Measurements from ENCODE around the gene FAP. TPM values are rescaled to one million over a fixed set of nuclear protein-coding genes. Genes with fewer than 3 reads are reported as not detected.

The FAP gene
- total RNA-seq, 1 donor from 2014 or later: 10.4 TPM

DNA sequence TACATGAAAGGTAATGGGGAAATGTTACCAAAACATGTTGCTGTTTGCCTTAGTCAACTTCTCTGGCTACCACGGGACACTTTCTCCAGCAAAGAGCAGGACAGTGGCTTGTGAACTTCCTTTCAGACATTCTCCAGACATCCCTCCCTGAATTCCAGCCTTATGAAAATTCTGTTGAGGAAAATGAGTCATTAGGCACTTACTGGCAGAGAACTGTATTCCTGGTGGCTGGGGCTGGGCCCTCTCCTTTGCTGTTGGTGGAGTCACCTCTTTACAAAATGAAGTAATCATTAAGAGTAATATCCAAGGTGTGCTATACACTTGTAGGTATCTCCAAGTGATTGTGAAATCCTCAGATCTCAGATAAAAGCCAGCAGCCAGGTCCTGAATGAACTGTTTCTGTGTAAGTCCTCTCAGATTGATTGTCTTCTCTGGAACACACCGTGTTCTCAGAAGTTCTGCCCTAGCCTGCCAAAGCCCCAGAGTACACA lies 1.3 kb upstream of the FAP start:
- no peak for DNase-seq (ENCODE audit: low spot score)
- intact Hi-C loops (cut with DNase I): no loop called here

DNA sequence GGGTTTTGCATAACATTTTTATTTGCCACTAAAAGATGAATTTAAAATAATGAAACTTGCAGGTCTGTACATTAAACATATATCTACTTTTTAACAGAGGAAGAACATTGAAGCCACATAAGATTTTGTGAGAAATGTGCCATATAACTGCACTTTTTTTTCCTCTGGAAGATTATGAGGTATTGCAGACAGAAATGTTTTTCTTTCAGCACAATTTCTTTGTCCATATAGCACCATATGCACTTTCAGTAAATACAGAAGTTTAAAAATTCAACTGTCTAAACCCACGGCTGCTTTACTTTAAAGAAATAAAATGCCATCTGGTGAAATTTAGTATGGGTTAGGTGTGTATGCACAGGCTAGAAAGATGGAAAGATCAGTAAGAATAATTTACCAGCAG lies 470 bp upstream of the FAP start:
- intact Hi-C loops (cut with DNase I): loop anchor here (2.0 kb wide), 1 partner anchor 23 kb away; no protein-coding TSS in a partner anchor
- DNase-seq (ENCODE audit: low spot score): no peak

DNA sequence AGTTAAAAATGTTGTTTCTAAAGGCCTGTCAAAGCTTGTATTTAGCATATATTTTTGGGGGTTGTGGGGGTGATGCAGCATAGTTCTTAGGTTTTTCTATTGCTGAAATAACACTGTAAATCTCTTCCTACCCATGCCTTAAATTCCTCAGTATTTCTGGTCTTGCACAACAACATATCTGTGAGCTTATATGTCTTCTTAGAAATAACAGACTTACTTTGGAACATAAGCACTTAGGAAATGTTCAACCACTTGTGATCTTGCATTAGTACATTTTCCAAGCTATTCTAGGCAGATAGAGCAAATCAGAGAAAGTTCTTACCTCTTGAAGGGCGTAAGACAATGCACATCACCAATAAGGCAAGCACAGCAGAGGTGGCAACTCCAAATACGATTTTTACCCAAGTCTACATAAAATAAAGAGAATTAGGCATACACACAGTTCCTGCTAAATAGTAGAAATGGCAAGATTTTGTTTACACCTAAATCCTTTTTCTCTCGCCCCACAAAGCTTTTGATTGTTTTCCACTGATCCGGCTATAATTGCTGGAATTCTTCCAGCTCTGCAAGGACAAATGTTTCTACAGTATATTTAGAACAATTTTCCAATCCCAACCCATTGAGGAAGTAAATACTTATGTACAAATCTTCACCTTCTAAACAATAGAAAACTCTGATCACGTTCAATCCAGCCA lies 512 bp downstream of the FAP start:
- intact Hi-C loops (cut with DNase I): loop anchor here (2.0 kb wide), 1 partner anchor 24 kb away; no protein-coding TSS in a partner anchor

DNA sequence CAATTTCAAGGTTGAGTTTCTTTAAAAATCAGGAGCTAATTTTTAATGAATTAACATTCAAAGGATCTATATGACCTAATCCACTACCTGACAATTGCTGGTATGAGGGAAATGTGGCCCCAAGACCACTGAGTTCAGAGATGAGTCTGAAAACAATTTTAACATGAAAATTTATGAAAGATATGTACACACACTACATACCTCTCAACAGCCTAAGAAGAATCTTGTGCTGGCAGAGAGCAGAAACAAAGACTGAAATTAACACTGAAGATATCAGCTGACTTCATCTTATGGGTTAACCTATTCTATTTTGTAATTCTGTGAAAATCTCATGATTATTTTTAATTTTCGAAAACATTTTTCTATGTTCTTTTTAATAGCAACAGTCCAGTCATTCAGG lies 1.7 kb downstream of the FAP start:
- intact Hi-C loops (cut with DNase I): no loop called here
- no peak for DNase-seq (ENCODE audit: low spot score)

More for the DNA sequence above, 512 bp downstream of the FAP start:
- DNase-seq (ENCODE audit: low spot score): no peak

DNA sequence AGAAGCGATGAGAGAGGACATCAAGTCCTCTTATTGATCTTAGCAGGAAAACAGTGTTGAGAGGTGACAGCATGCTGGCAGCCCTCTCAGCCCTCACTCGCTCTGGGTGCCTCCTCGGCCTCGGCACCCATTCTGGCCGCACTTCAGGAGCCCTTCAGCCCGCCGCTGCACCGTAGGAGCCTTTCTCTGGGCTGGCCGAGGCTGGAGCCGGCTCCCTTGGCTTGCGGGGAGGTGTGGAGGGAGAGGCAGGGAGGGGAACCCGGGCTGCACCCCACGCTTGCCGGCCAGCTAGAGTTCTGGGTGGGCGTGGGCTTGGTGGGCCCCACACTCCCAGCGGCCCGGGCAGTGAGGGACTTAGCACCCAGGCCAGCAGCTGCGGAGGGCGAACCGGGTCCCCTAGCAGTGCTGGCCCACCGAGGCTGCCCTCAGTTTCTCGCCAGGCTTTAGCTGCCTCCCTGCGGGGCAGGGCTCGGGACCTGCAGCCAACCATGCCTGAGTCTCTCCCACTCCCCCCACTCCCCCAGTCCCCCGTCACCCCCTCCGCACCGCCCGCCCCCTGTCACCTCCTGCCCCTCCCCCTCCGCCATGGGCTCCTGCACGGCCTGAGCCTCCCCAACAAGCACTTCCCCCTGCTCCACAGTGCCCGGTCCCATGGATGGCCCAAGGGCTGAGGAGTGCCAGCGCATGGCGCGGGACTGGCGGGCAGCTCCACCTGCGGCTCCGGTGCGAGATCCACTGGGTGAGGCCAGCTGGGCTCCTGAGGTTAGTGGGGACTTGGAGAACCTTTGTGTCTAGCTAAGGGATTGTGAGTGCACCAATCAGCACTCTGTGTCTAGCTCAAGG lies 8.4 kb downstream of the FAP start:
- intact Hi-C loops (cut with DNase I): no loop called here
- no peak for DNase-seq (ENCODE audit: low spot score)

DNA sequence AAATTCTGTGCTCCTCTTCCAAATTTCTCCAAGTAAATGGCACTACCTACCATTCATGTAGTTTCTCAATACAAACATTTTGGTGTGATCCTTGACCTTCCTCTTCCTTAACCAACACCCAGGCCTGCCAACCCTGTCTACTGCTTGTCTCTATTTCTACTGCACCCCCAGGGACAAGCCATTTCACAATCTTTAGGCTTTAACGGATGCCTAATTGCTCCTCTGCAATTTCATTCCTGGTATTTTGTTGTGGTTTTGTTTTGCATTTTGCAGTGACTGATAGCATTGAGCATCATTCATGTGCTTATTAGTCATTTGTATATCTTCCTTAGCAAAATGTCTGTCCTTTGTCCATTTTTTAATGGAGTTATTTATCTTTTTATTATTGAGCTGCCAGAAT lies 10.0 kb downstream of the FAP start:
- intact Hi-C loops (cut with DNase I): no loop called here
- DNase-seq (ENCODE audit: low spot score): no peak

DNA sequence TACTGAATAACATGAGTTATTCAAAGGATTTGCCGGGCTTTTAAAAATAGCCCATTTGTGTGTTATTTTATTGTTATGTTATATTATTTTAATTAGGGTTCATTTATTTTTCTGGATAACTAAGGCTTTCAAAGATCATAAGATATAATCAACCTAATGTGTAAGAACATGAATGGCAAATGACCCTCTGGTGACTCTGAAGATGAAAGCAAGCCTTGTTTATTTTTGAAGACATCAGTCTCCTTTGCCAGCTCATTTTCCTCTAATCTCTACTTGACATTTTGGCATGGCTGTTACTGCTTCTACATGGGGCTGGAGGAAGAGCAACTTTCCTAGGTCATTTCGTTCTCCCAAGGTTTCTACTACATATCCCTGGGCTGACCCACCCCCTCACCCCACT lies 10.6 kb downstream of the FAP start:
- intact Hi-C loops (cut with DNase I): no loop called here
- DNase-seq (ENCODE audit: low spot score): no peak

DNA sequence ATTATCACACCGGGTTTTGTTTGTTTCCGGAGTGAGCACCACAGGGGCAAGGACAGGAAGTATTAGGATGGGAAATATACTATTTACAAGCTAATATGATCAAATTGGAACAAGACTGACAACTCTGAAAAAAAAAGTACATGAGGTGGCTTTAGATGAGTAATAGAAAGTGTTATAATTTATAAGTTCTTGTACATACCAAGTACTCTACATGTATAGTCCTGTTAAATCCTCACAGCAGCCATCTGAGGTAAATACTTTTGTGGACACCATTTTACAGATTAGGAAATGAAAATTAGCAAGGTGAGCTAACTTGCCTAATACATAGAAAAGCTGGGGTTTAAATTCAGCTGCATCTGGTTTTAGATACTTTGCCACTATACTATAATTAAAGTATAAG lies 11.2 kb downstream of the FAP start:
- intact Hi-C loops (cut with DNase I): no loop called here
- no peak for DNase-seq (ENCODE audit: low spot score)

DNA sequence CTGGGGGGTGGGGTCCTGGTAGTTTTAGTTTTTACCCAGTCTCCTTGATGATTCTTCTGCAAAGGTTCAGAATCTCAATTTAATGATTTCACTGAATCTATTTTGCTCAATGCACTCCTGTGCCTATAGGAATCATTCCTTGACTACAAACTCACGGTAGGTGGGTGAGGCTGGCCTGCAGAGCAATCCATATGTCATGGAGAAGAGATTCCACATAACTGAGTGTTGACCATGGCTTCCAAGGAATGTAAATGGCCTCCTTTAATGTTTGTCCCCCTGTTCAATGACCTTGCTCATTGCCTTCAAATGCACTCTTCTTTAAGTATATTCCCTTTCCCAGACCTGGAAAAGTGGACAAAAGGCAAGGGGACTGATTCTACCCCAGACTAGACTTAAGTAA lies 12.5 kb downstream of the FAP start:
- intact Hi-C loops (cut with DNase I): no loop called here
- DNase-seq (ENCODE audit: low spot score): no peak

DNA sequence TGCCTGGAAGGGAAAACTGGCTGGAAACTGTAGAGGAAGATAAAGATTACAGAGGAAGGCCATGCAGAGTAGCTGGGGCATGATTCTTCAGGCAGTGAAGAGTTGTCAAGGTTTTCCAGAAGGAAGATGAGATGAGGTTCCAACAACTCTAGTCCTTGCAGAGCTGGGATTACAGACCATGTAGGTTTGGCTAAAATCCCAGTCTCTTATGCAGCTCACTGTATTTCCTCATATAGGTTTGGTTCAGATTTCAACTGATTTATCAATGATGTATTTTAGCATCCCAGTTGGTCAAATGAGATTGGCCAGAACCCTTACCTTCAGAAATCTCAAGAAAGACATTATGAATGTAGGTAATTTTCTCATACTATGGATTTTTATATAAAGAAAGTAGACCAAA lies 16.4 kb downstream of the FAP start:
- intact Hi-C loops (cut with DNase I): no loop called here
- no peak for DNase-seq (ENCODE audit: low spot score)

DNA sequence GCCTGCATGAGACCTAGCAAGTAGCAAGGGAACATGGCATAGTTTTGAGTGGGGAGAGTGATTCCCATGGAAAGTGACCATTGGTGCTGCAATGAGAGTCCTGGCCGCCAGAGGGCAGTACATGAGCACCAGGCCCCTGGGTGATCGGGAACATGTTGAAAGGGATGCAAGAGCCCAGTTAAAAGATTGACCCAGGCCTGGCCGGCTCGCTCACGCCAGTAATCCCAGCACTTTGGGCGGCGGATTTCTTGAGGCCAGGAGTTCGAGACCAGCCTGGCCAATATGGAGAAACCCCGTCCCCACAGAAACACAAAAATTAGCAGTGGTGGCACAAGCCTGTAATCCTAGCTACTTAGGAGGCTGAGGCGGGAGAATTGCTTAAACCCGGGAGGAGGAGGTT lies 22.2 kb downstream of the FAP start:
- DNase-seq (ENCODE audit: low spot score): peak; percentile 82
- intact Hi-C loops (cut with DNase I): loop anchor here (1.0 kb wide), 1 partner anchor 76 kb away; no protein-coding TSS in a partner anchor

DNA sequence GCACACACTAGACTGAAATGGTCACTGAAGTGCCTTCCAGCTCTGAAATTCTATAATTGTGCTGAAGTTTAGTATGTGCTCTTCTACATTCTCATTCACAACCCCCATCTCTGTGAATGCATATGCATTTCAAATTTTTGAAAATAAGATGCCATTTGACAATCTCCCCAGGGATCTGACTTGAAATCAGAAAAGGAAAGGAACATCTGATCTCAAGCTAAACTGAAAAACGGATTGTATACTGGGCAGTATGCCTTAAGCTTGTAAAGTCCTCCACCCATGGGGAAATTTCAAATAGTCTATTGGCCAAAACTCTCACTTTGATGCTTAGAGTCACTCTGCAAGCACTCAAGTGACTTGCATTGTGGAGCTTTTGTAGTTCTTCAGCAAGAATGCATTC lies 22.9 kb downstream of the FAP start:
- intact Hi-C loops (cut with DNase I): no loop called here
- no peak for DNase-seq (ENCODE audit: low spot score)

DNA sequence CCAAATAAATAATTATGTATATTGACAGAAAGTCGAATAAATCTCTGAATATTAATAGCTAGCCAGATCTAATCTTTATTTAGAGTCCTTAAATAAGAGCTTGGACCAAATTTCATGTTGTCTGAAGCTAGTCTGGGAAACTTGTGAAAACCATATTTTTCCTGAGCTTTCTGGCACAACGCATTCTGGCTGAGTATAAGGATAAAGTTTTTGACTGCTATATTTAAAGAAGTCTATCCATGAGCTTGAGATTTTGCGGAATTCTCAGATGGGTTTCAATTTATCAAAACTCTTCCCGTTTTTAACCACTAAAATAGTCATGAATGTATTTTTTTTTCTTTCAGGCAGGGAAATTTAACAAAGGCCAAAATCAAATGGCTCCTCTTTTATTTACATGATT lies 23.8 kb downstream of the FAP start:
- intact Hi-C loops (cut with DNase I): no loop called here
- DNase-seq (ENCODE audit: low spot score): no peak

DNA sequence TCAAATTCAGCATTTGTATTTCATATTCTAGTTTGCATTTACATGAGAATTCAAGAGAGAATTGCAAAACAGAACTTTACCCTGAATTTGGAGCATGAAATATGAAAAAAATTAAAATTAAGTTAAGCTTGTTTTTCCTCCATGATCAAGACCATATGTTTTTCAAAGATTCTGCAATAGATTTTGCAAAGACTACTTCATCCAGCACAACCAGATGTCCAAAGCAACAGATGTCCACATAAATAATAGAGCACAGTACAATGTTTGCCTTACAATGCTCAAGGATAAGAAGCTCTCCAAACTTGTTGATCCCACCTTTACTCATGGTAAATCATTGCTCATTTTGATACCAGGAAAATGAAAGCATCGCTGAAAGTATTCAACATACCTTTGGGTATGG lies 25.6 kb downstream of the FAP start:
- intact Hi-C loops (cut with DNase I): no loop called here
- no peak for DNase-seq (ENCODE audit: low spot score)

DNA sequence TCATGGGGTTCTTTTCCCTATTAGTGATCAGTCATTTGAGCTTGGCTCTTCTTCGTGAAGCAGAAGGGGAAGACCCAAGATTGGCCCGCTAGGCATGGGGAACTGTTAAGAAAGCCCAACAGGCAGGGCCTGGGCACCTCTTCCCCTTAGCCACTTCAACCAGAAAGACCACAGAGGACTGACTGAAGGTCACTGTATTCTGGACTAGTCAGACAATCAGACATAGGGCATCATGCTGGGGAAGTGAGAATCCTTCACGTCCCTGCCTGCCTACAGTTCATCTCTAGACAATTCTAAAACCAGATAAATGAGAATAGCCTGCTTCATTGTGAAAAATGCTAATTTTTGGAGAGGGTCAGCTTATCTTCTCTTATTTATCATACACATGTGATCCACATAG lies 28.1 kb downstream of the FAP start:
- DNase-seq (ENCODE audit: low spot score): no peak
- intact Hi-C loops (cut with DNase I): no loop called here

DNA sequence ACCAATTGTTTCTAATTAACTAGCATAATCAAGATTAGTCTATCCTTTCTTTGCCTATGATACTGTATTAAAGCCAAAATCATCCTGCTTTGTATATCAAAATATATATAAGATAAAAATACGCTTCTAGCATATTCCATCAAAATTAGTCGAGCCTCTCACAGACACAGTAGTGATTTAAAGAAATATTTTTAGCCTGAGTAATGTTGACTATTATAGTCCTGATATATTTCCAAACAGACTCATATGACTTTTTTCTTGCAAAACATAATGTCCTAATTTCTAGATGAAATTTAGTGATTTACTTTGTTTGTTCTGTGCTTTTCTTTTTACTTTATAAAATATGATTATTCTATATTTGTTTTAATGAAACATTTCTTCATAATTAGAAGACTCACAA lies 30.9 kb downstream of the FAP start:
- DNase-seq (ENCODE audit: low spot score): no peak
- intact Hi-C loops (cut with DNase I): no loop called here

DNA sequence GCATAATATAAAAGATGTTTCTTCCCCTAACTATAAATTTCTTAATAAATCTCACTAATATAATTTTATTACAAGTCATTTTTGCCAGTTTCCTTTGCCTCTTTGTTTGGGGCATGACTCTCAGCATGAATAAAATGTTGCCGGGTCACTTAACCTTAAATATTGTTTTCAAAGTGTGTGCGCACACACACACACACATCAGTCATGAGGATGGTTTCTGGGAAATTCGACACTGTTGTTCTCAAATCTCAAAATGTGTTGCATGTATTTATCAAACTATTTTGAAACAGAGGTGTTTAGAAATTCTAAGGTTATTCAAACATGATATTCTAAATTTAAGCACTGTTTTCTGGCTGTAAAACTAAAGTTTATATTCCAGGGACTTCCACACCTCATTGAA lies 31.5 kb downstream of the FAP start:
- intact Hi-C loops (cut with DNase I): no loop called here

DNA sequence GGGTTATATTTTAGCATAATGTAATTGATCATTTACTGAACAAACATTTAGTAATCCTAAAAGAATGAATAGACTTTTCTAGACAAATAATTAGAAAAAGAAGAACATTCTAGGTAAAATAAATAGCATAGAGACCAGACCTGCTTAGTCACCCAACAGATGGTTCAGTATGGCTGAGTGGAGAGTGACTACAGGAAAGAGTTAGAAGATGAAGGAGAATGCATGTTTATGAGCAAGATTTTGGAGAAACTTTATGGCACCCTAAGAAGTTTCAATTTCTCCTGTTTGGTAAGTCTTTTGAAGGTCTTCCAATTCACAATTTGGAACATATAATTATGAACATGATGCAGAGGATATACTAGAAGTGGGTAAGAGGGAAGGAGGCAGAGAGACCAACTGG lies 32.9 kb downstream of the FAP start:
- intact Hi-C loops (cut with DNase I): no loop called here

More for the DNA sequence above, 31.5 kb downstream of the FAP start:
- no peak for DNase-seq (ENCODE audit: low spot score)

DNA sequence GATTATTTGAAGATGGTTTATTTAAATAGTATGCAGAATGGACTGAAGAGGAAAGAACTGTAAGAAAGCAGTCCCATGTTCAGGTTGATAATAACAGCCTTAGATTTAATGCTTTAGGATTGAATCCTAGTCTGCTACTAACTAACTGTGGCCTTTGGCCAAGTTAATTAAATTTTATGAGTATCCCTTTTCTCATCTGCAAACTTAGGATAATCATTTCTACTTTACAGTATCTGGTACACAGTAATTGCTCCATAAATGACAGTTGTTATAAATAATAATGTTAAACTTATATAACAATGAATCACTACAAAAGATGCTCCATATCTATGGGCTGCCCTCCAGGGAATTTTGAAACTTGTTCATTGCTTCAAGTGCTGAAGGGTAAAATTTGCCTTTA lies 41.0 kb downstream of the FAP start:
- intact Hi-C loops (cut with DNase I): no loop called here
- DNase-seq (ENCODE audit: low spot score): no peak

More for the DNA sequence above, 32.9 kb downstream of the FAP start:
- DNase-seq (ENCODE audit: low spot score): no peak

DNA sequence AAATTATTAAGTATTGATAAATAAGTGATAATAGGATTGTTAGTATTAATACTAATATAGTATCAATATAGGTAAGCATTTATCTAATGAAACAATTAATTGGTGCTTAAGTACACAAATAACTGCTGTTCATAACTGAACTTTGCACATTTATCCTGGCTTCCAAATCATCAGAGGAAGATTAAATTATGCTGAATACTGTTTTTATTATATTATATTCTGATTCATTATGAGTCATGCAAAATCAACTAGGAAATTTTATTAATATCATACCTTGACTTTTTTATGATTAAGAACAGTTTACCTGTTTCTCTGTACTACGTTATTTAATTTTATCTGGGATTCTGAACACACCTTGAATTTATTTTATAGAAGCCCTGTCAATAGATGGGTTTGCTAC lies 42.6 kb downstream of the FAP start:
- intact Hi-C loops (cut with DNase I): no loop called here
- no peak for DNase-seq (ENCODE audit: low spot score)

DNA sequence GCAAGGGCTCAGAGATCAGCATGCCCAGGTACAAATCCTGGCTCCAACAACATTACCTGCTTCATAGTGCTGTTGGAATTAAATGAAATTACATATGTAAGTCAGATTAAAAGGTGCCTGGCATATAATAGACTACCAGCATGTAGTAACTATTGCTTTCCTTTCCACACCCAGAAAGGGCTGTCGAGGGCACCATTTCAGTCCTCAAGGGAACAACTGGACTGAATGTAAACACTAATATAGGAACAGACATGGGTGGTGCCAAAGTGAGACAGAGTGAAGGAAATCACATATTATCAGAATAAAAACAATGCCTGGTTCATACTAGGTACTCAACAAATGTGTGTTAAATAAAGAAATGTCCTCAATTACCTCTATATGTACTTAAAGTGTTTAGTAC lies 43.3 kb downstream of the FAP start:
- no peak for DNase-seq (ENCODE audit: low spot score)
- intact Hi-C loops (cut with DNase I): no loop called here

All from cardiac septum (tissue), 1 donor.